Ishikawa (cell line): ENCODE results near the gene ABCC4.

Experiments
- CEBPB ChIP-seq: IDR thresholded peaks from 2 replicates; pipeline ENCODE4 v1.6.1; 2012
- CREB1 ChIP-seq: IDR thresholded peaks from 2 replicates; pipeline ENCODE4 v1.6.1; 2012; ENCODE audit warnings: low read depth
- EGR1 ChIP-seq: IDR thresholded peaks from 2 replicates; pipeline ENCODE4 v1.6.1; 2012
- EP300 ChIP-seq: IDR thresholded peaks from 2 replicates; pipeline ENCODE4 v1.6.1; 2012; ENCODE audit warnings: borderline replicate concordance
- FOXM1 ChIP-seq: IDR thresholded peaks from 2 replicates; pipeline ENCODE4 v1.6.1; 2012; ENCODE audit warnings: low read depth, borderline replicate concordance
- NFIC ChIP-seq: IDR thresholded peaks from 2 replicates; pipeline ENCODE4 v1.6.1; 2012
- RAD21 ChIP-seq: IDR thresholded peaks from 2 replicates; pipeline ENCODE4 v1.6.1; 2012; ENCODE audit warnings: low read depth
- TAF1 ChIP-seq: IDR thresholded peaks from 2 replicates; pipeline ENCODE4 v1.6.1; 2012; ENCODE audit warnings: low read depth, mild to moderate bottlenecking
- TCF12 ChIP-seq: IDR thresholded peaks from 2 replicates; pipeline ENCODE4 v1.6.1; 2012; ENCODE audit warnings: low read depth
- TEAD4 ChIP-seq: IDR thresholded peaks from 2 replicates; pipeline ENCODE4 v1.6.1; 2012
- USF1 ChIP-seq: IDR thresholded peaks from 2 replicates; pipeline ENCODE4 v1.6.1; 2012
- YY1 ChIP-seq: IDR thresholded peaks from 2 replicates; pipeline ENCODE4 v1.6.1; 2012; ENCODE audit warnings: low read depth
- ZBTB7A ChIP-seq: IDR thresholded peaks from 2 replicates; pipeline ENCODE4 v1.6.1; 2012; ENCODE audit warnings: low read depth
- TF ChIP-seq, protein P1 (sequence below): IDR thresholded peaks from 2 replicates; pipeline ENCODE4 v1.6.1; 2012; ENCODE audit warnings: low read depth, mild to moderate bottlenecking
- TF ChIP-seq, protein P2 (sequence below): IDR thresholded peaks from 2 replicates; pipeline ENCODE4 v1.6.1; 2012

Gene ABCC4

DNA sequence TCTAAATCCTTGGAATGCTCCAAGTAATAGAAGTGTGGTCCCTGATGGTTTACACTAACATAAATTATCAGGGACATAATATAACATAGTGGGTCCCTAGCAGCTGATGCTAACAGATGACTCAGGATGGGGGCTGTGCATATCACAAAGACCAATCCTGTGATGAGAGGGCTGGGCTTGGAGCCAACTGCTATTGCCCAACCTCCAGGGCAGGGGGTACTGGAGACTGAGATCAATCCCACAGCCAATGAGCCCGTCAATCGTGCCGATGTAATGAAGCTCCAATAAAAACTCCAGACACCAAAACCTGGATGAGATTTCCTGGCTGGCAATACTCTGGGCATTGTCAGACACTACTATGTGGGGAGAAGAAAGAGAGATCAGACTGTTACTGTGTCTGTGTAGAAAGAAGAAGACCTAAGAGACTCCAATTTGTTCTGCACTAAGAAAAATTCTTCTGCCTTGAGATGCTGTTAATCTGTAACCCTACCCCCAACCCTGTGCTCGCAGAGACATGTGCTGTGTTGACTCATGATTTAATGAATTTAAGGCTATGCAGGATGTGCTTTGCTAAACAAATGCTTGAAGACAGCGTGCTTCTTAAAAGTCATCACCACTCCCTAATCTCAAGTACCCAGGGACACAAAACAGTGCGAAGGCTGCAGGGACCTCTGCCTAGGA is 33.4 kb downstream of the ABCC4 start:
- TF ChIP-seq TEAD4 (no peak), FOXM1 (no peak), RAD21 (no peak), CEBPB (no peak), ZBTB7A (no peak), YY1 (no peak), EGR1 (no peak), TAF1 (no peak), NFIC (no peak), EP300 (no peak), CREB1 (no peak), USF1 (no peak)
- TF ChIP-seq, protein P1, sequence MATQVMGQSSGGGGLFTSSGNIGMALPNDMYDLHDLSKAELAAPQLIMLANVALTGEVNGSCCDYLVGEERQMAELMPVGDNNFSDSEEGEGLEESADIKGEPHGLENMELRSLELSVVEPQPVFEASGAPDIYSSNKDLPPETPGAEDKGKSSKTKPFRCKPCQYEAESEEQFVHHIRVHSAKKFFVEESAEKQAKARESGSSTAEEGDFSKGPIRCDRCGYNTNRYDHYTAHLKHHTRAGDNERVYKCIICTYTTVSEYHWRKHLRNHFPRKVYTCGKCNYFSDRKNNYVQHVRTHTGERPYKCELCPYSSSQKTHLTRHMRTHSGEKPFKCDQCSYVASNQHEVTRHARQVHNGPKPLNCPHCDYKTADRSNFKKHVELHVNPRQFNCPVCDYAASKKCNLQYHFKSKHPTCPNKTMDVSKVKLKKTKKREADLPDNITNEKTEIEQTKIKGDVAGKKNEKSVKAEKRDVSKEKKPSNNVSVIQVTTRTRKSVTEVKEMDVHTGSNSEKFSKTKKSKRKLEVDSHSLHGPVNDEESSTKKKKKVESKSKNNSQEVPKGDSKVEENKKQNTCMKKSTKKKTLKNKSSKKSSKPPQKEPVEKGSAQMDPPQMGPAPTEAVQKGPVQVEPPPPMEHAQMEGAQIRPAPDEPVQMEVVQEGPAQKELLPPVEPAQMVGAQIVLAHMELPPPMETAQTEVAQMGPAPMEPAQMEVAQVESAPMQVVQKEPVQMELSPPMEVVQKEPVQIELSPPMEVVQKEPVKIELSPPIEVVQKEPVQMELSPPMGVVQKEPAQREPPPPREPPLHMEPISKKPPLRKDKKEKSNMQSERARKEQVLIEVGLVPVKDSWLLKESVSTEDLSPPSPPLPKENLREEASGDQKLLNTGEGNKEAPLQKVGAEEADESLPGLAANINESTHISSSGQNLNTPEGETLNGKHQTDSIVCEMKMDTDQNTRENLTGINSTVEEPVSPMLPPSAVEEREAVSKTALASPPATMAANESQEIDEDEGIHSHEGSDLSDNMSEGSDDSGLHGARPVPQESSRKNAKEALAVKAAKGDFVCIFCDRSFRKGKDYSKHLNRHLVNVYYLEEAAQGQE: no peak

GRCh38 chr13:95264225-95264624 is 37.0 kb downstream of the ABCC4 start:
- TF ChIP-seq TEAD4: no peak
- no peak for TF ChIP-seq ZBTB7A
- TF ChIP-seq EP300: no peak
- TF ChIP-seq RAD21: no peak
- TF ChIP-seq, protein P1: no peak
- no peak for TF ChIP-seq USF1
- no peak for TF ChIP-seq YY1
- no peak for TF ChIP-seq NFIC
- TF ChIP-seq FOXM1: no peak
- no peak for TF ChIP-seq EGR1
- no peak for TF ChIP-seq TAF1
- TF ChIP-seq, protein P2, sequence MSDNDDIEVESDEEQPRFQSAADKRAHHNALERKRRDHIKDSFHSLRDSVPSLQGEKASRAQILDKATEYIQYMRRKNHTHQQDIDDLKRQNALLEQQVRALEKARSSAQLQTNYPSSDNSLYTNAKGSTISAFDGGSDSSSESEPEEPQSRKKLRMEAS: no peak
- no peak for TF ChIP-seq CREB1
- no peak for TF ChIP-seq TCF12
- no peak for TF ChIP-seq CEBPB

GRCh38 chr13:95262837-95263384 is 38.3 kb downstream of the ABCC4 start:
- TF ChIP-seq TAF1: no peak
- no peak for TF ChIP-seq EP300
- TF ChIP-seq TEAD4: no peak
- TF ChIP-seq, protein P2: no peak
- no peak for TF ChIP-seq USF1
- TF ChIP-seq TCF12: no peak
- TF ChIP-seq FOXM1: no peak
- TF ChIP-seq YY1: no peak
- TF ChIP-seq NFIC: no peak
- TF ChIP-seq RAD21: no peak
- no peak for TF ChIP-seq CEBPB
- no peak for TF ChIP-seq CREB1
- TF ChIP-seq EGR1: no peak
- TF ChIP-seq, protein P1: no peak
- no peak for TF ChIP-seq ZBTB7A
